H1 (cell line): Measurements from ENCODE around the gene TLR2. TPM values are rescaled to one million over a fixed set of nuclear protein-coding genes. Genes with fewer than 3 reads are reported as not detected.

Source experiments
- CTBP2 ChIP-seq: IDR thresholded peaks from 2 replicates; pipeline ENCODE4 v1.7.0; 2011; ENCODE audit warnings: borderline replicate concordance, mild to moderate bottlenecking, moderate library complexity, mixed read lengths, low read length; ENCODE audit not compliant: insufficient read depth, insufficient read length
- JUN ChIP-seq: IDR thresholded peaks from 2 replicates; pipeline ENCODE4 v1.6.1; 2011; ENCODE audit warnings: low read depth, mild to moderate bottlenecking, improper control_type of control experiment, low read length
- JUND ChIP-seq: IDR thresholded peaks from 2 replicates; pipeline ENCODE4 v1.6.1; 2011; ENCODE audit warnings: mild to moderate bottlenecking, improper control_type of control experiment, low read length
- KDM1A ChIP-seq: fragments of 200-600, 300-600 bp; sonication (generic); IDR thresholded peaks from 2 replicates; pipeline ENCODE4 v1.7.1; 2016; ENCODE audit warnings: mild to moderate bottlenecking, low read length, borderline replicate concordance
- POLR2A ChIP-seq, 2 experiments: IDR thresholded peaks; 1 replicate in 1 of 2; 2 replicates in 1 of 2; pipeline ENCODE4 v1.6.1; 2011; ENCODE audit warnings: low read depth in 2 of 2, low read length in 2 of 2, mild to moderate bottlenecking in 2 of 2; ENCODE audit errors: control extremely low read depth in 1 of 2
- SIX5 ChIP-seq: IDR thresholded peaks from 2 replicates; pipeline ENCODE4 v1.6.1; 2011; ENCODE audit warnings: mild to moderate bottlenecking, low read depth, low read length
- TCF12 ChIP-seq: IDR thresholded peaks from 2 replicates; pipeline ENCODE4 v1.6.1; 2011; ENCODE audit warnings: low read depth, mild to moderate bottlenecking, low read length
- polyA plus RNA-seq, 7 experiments: library from polyadenylated mRNA; depleted of rRNA in 3 of 7; stranded (reverse) in 5 of 7; unstranded in 2 of 7; fragments of >200 nt in 5 of 7; fragments of 200-250 nt in 2 of 7; gene quantifications; 1 replicate in 5 of 7; 2 replicates in 1 of 7; 4 replicates in 1 of 7; pipeline versions ENCODE4 v1.2.1 to v1.2.3, GENCODE V29; 2011 to 2013; ENCODE audit warnings: missing spikeins in 2 of 7, mixed read lengths in 2 of 7
- total RNA-seq: library from RNA; stranded (reverse); fragmentation: NEBNext Ultra II Directional; extraction: Animal tissue kit (Norgen Biotek cat#: 25700); gene quantifications from 2 replicates; pipeline ENCODE4 v1.2.1, GENCODE V29; 2021
- TF ChIP-seq, protein P1 (sequence below): fragments of 300-600 bp; sonication (generic); IDR thresholded peaks from 2 replicates; pipeline ENCODE4 v1.7.1; 2012; ENCODE audit warnings: low read length, moderate library complexity, mild to moderate bottlenecking, inconsistent platforms; ENCODE audit not compliant: insufficient replicate concordance
- TF ChIP-seq, protein P2 (sequence below): IDR thresholded peaks from 2 replicates; pipeline ENCODE4 v1.6.1; 2011; ENCODE audit warnings: low read depth, mild to moderate bottlenecking, low read length; ENCODE audit not compliant: insufficient read depth

TLR2 gene
- total and polyA plus RNA-seq, 2 of the 8 experiments (the other 6 are each of a cell fraction or from before 2014, with no cell fraction given), result 1.3 TPM

DNA sequence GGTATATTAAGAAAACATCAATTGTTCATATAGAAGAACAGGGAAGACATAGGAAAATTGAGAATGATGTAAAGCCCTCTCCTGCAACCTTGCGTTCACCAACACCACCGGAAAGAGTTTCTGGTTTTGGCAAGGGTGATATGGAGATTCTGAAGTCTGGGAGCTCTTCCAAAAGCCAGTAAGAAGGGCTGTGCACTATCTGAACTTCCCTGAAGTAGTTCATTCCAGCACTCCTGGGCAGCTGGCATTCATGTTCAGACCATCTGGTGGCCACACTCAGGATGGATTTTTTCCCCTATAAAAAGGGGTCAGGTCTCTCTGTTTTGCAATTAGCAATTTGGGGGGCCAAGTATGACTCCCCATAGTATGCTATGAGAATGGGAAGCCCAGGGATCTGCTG lies 15.4 kb upstream of the TLR2 start (continued):
- TF ChIP-seq, protein P1, sequence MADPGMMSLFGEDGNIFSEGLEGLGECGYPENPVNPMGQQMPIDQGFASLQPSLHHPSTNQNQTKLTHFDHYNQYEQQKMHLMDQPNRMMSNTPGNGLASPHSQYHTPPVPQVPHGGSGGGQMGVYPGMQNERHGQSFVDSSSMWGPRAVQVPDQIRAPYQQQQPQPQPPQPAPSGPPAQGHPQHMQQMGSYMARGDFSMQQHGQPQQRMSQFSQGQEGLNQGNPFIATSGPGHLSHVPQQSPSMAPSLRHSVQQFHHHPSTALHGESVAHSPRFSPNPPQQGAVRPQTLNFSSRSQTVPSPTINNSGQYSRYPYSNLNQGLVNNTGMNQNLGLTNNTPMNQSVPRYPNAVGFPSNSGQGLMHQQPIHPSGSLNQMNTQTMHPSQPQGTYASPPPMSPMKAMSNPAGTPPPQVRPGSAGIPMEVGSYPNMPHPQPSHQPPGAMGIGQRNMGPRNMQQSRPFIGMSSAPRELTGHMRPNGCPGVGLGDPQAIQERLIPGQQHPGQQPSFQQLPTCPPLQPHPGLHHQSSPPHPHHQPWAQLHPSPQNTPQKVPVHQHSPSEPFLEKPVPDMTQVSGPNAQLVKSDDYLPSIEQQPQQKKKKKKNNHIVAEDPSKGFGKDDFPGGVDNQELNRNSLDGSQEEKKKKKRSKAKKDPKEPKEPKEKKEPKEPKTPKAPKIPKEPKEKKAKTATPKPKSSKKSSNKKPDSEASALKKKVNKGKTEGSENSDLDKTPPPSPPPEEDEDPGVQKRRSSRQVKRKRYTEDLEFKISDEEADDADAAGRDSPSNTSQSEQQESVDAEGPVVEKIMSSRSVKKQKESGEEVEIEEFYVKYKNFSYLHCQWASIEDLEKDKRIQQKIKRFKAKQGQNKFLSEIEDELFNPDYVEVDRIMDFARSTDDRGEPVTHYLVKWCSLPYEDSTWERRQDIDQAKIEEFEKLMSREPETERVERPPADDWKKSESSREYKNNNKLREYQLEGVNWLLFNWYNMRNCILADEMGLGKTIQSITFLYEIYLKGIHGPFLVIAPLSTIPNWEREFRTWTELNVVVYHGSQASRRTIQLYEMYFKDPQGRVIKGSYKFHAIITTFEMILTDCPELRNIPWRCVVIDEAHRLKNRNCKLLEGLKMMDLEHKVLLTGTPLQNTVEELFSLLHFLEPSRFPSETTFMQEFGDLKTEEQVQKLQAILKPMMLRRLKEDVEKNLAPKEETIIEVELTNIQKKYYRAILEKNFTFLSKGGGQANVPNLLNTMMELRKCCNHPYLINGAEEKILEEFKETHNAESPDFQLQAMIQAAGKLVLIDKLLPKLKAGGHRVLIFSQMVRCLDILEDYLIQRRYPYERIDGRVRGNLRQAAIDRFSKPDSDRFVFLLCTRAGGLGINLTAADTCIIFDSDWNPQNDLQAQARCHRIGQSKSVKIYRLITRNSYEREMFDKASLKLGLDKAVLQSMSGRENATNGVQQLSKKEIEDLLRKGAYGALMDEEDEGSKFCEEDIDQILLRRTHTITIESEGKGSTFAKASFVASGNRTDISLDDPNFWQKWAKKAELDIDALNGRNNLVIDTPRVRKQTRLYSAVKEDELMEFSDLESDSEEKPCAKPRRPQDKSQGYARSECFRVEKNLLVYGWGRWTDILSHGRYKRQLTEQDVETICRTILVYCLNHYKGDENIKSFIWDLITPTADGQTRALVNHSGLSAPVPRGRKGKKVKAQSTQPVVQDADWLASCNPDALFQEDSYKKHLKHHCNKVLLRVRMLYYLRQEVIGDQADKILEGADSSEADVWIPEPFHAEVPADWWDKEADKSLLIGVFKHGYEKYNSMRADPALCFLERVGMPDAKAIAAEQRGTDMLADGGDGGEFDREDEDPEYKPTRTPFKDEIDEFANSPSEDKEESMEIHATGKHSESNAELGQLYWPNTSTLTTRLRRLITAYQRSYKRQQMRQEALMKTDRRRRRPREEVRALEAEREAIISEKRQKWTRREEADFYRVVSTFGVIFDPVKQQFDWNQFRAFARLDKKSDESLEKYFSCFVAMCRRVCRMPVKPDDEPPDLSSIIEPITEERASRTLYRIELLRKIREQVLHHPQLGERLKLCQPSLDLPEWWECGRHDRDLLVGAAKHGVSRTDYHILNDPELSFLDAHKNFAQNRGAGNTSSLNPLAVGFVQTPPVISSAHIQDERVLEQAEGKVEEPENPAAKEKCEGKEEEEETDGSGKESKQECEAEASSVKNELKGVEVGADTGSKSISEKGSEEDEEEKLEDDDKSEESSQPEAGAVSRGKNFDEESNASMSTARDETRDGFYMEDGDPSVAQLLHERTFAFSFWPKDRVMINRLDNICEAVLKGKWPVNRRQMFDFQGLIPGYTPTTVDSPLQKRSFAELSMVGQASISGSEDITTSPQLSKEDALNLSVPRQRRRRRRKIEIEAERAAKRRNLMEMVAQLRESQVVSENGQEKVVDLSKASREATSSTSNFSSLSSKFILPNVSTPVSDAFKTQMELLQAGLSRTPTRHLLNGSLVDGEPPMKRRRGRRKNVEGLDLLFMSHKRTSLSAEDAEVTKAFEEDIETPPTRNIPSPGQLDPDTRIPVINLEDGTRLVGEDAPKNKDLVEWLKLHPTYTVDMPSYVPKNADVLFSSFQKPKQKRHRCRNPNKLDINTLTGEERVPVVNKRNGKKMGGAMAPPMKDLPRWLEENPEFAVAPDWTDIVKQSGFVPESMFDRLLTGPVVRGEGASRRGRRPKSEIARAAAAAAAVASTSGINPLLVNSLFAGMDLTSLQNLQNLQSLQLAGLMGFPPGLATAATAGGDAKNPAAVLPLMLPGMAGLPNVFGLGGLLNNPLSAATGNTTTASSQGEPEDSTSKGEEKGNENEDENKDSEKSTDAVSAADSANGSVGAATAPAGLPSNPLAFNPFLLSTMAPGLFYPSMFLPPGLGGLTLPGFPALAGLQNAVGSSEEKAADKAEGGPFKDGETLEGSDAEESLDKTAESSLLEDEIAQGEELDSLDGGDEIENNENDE, result no peak
- TF ChIP-seq TCF12, result no peak
- no peak for TF ChIP-seq JUND
- TF ChIP-seq KDM1A, result no peak
- no peak for TF ChIP-seq POLR2A (IDR thresholded peaks at IDR 0.05; ENCODE audit: control extremely low read depth in 1 of 2, low read depth in 2 of 2, low read length in 2 of 2)
- no peak for TF ChIP-seq JUN
- no peak for TF ChIP-seq CTBP2
- TF ChIP-seq, protein P2, sequence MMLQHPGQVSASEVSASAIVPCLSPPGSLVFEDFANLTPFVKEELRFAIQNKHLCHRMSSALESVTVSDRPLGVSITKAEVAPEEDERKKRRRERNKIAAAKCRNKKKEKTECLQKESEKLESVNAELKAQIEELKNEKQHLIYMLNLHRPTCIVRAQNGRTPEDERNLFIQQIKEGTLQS, result no peak
- no peak for TF ChIP-seq SIX5
